ENCODE measurements around the gene GTF2IRD1.

- no peak for TF ChIP-seq YY1 (IDR thresholded peaks at IDR 0.05; ENCODE audit: insufficient read depth, insufficient read length)
- no peak for TF ChIP-seq ZNF274 (IDR thresholded peaks at IDR 0.05; ENCODE audit: low read depth, low read length)
- no peak for TF ChIP-seq SUZ12 (IDR thresholded peaks at IDR 0.05; ENCODE audit: extremely low read depth, insufficient read depth, insufficient read length)
Observed at GRCh38 chr7:74478671-74479065, 25.0 kb downstream of the GTF2IRD1 start.
